Measurements from ENCODE around the gene PRR33.

The PRR33 gene

DNA sequence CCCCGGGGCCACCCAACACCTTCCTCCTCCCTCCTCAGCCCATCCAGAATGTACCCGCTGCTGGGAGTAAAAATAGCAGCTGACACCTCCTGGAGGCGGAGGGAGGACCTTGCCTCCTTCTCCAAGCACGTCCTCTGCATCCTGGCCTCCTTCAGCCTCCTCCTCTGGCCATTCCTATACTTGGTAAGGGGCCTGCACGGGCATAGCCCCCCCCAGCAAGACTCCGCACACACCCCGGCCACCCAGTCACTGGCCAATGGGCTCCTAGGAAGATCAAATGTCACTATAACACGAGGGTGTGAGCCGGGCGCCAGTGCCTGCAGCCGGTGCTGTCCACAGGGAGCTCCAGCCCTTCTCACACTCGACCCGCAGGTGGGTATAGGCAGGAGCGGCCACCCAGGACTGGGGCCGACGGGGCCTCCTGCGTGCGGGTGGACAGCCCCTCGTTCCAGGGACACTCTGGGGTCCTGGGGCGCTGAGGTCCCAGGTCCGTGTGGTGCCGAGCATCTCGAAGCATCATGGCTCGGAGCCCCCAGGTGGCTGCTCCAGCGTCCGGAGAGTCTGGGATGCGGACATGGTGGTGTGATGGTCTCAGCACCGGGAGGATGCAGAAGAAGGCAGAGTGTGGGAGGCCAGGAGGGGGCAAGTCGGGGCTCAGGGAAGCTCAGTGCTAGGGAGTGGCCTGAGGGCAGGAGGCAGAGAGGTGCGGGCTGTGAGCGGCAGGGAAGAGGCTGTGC is 27.9 kb upstream of the PRR33 start, which contains the start of gene TNNT3:
Gene TNNT3 (plus strand): TSS at position 313 of the 737 bp plus-strand sequence. CDS start 3,172 bp downstream, outside the sequence.
- H3K4me1 ChIP-seq (ENCODE audit: control extremely low read depth in 1 of 4, control insufficient read depth in 4 of 4, insufficient read depth in 4 of 4, low read length in 3 of 4), result peaks cover 0 to 37% (median 23%) of the 10 kb centered on the region in 4 experiments
- no peaks in the 10 kb centered on the region for H3K9me3 ChIP-seq (ENCODE audit: control extremely low read depth in 1 of 5, control insufficient read depth in 4 of 5, insufficient read depth in 2 of 5, low read depth in 1 of 5, low read length in 4 of 5)
- ChIA-PET POLR2A (no interaction called here), CTCF (interaction anchor here (4.3 kb wide), 1 partner anchor 30 kb away, joined by 53 read pairs; the partner anchor contains the start of gene PRR33)
- no peak within 1 kb of the TSS for H3K4me3 ChIP-seq (ENCODE audit: control insufficient read depth in 1 of 7, extremely low read depth in 1 of 7, insufficient read depth in 4 of 7, low read depth in 2 of 7, low read length in 6 of 7)
- 94% methylated on average over 25 of the region's 31 CpGs for WGBS (ENCODE audit: insufficient coverage)
- no peaks in the 10 kb centered on the region for H3K36me3 ChIP-seq (ENCODE audit: control insufficient read depth in 4 of 4, insufficient read depth in 4 of 4, low read length in 3 of 4)
- no peaks in the 10 kb centered on the region for H3K27me3 ChIP-seq (replicated peaks in 2 of 5; ENCODE audit: control insufficient read depth in 4 of 5, insufficient read depth in 5 of 5, low read length in 4 of 5)
- no peak for DNase-seq
- H3K27ac ChIP-seq (ENCODE audit: insufficient read depth in 1 of 2, low read depth in 1 of 2, low read length in 2 of 2, poor library complexity in 1 of 2, severe bottlenecking in 2 of 2), result no peak within 1 kb of the TSS

DNA sequence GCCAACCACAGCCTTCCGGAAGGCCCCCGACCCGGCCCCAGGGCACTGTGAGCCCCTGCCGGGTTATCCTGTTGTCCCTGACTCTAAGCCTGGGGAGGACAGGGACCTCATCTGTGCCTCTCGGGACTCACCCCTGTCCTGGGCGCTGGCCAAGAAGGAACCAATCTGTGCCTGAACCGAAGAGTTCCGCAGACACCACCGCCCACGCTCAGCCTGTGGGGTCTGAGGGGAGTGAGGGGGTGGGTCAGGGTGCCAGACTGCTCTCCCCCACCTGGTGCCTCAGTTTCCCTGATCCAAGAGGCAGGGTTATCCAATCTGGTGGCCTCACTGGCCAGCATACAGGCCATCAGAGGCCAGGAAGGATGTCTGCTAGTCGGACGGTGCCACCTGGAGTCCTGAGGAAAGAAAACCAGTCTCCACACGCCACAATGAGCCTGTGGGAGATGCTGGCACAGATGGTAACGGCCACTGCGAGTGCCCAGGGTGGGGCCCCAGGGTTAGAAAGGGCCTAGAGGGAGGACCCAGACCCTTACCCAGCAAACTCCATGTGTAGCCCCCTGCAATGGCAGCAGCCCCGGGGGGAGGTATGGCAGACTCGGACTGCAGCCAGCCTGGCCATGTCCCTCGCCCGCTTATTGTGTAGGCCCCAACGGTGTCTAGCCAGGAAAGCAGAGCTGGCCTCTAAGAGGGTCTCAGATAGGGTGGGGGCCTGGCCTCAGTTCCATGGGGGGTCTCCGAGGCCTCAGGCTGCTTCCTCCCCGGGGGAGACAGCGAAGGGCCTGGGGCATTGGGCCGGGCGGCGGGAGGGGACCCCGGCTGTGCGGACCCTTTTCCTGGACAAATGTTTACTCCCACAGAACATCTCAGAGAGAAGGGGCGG is 27.0 kb upstream of the PRR33 start:
- H3K4me3 ChIP-seq (ENCODE audit: control insufficient read depth in 1 of 7, extremely low read depth in 1 of 7, insufficient read depth in 4 of 7, low read depth in 2 of 7, low read length in 6 of 7), result no peak overlapping the region
- DNase-seq, result no peak
- no peaks in the 10 kb centered on the region for H3K9me3 ChIP-seq (ENCODE audit: control extremely low read depth in 1 of 5, control insufficient read depth in 4 of 5, insufficient read depth in 2 of 5, low read depth in 1 of 5, low read length in 4 of 5)
- no peaks in the 10 kb centered on the region for H3K36me3 ChIP-seq (ENCODE audit: control insufficient read depth in 4 of 4, insufficient read depth in 4 of 4, low read length in 3 of 4)
- H3K4me1 ChIP-seq (ENCODE audit: control extremely low read depth in 1 of 4, control insufficient read depth in 4 of 4, insufficient read depth in 4 of 4, low read length in 3 of 4), result peaks cover 0 to 37% (median 23%) of the 10 kb centered on the region in 4 experiments
- H3K27me3 ChIP-seq (replicated peaks in 2 of 5; ENCODE audit: control insufficient read depth in 4 of 5, insufficient read depth in 5 of 5, low read length in 4 of 5), result no peaks in the 10 kb centered on the region
- CTCF ChIA-PET, result interaction anchor here (1.5 to 4.3 kb wide), 3 partner anchors 29 to 31 kb away, joined by 3 to 53 read pairs (median 5); partner anchors contain the start of gene PRR33
- 88% methylated on average over 17 of the region's 29 CpGs for WGBS (ENCODE audit: insufficient coverage)
- no peak overlapping the region for H3K27ac ChIP-seq (ENCODE audit: insufficient read depth in 1 of 2, low read depth in 1 of 2, low read length in 2 of 2, poor library complexity in 1 of 2, severe bottlenecking in 2 of 2)
- POLR2A ChIA-PET, result no interaction called here

DNA sequence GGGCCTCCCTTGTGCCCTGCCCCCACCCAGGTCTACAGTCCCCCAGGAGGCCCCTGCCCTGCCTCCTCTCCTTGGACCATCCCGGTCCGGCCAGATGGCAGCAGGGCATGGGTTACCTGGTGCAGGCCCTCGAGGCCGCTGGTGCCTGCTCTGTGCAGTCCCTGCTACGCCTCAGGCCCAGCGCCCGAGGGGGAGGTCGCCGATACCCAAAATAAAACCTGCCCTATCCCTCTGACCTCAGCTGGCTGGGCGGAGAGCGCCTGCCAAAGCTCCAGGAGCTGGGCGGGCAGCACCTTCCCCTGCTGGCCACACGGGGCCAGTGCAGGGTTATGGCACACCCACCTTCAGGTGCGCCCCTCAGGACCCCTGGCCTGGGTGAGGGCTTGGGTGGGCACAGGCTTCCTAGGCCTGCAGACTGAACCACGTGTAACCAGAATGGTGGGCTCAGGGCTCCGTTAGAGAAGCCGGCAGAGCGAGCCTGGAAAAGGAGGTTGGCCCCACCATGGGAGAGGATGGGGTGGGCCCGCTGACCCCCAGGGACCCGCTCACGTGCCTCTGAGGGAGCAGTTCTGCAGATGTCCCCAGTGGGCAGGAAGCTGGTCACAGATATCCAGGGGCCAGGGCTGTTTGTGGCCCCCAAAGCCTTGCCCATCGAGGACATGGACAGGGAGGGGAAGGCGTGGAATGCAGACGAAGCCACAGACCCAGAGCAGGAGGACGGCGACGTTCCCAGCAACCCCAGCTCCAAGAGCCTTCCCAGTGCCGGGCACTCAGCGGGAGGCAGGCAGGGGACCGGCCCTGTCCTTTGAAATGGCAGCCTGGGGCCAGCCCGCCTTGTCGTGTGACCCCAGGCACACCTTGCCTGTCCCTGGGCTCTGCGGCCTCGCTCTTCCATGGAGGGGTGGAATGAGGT is 26.1 kb upstream of the PRR33 start:
- H3K4me1 ChIP-seq (ENCODE audit: control extremely low read depth in 1 of 4, control insufficient read depth in 4 of 4, insufficient read depth in 4 of 4, low read length in 3 of 4), result peaks cover 0 to 33% (median 21%) of the 10 kb centered on the region in 4 experiments
- ChIA-PET CTCF (interaction anchor here (0.8 to 4.3 kb wide), 9 partner anchors 12 to 41 kb away, joined by 3 to 53 read pairs (median 5); partner anchors contain the start of gene PRR33), POLR2A (interaction anchor here (0.8 to 1.0 kb wide), 2 partner anchors 21 to 27 kb away, joined by 4 to 7 read pairs; partner anchors contain the start of gene PRR33)
- H3K27me3 ChIP-seq (replicated peaks in 2 of 5; ENCODE audit: control insufficient read depth in 4 of 5, insufficient read depth in 5 of 5, low read length in 4 of 5), result no peaks in the 10 kb centered on the region
- DNase-seq, result no peak
- H3K27ac ChIP-seq (ENCODE audit: insufficient read depth in 1 of 2, low read depth in 1 of 2, low read length in 2 of 2, poor library complexity in 1 of 2, severe bottlenecking in 2 of 2), result no peak overlapping the region
- H3K9me3 ChIP-seq (ENCODE audit: control extremely low read depth in 1 of 5, control insufficient read depth in 4 of 5, insufficient read depth in 2 of 5, low read depth in 1 of 5, low read length in 4 of 5), result no peaks in the 10 kb centered on the region
- H3K4me3 ChIP-seq (ENCODE audit: control insufficient read depth in 1 of 7, extremely low read depth in 1 of 7, insufficient read depth in 4 of 7, low read depth in 2 of 7, low read length in 6 of 7), result no peak overlapping the region
- whole genome bisulfite sequencing (ENCODE audit: insufficient coverage), result 73% methylated on average over 34 of the region's 34 CpGs
- no peaks in the 10 kb centered on the region for H3K36me3 ChIP-seq (ENCODE audit: control insufficient read depth in 4 of 4, insufficient read depth in 4 of 4, low read length in 3 of 4)

DNA sequence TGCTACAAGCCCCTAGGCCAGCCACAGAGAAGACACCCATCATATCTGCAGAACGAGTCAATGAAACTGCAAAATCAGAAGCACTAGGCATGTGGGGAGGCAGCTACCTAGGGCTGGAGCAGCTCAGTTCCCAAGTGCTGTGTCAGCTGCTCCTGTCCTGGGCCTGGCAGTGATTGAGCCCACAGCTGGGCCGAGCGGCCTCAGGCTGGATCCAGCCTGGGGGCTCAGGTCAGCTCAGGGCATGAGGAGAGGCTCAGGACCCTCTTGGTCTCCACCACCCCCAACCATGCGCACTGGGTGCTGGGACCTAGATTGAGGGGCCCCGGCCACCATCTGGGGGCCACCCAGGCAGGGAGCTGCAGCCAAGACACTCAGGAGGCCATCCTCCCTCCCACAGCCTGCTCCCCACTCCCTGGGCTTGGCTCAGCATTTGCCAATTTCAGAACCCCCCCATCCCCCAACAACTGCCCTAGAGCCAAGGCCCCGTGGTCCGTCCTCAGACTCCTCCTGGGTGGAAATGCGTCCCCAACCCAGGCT is 25.4 kb upstream of the PRR33 start:
- H3K27ac ChIP-seq (ENCODE audit: insufficient read depth in 1 of 2, low read depth in 1 of 2, low read length in 2 of 2, poor library complexity in 1 of 2, severe bottlenecking in 2 of 2), result no peak overlapping the region
- 74% methylated on average over 5 of the region's 8 CpGs for WGBS (ENCODE audit: insufficient coverage)
- CTCF ChIA-PET, result interaction anchor here (0.8 to 4.3 kb wide), 10 partner anchors 11 to 41 kb away, joined by 3 to 53 read pairs (median 5); partner anchors contain the start of gene PRR33

DNA sequence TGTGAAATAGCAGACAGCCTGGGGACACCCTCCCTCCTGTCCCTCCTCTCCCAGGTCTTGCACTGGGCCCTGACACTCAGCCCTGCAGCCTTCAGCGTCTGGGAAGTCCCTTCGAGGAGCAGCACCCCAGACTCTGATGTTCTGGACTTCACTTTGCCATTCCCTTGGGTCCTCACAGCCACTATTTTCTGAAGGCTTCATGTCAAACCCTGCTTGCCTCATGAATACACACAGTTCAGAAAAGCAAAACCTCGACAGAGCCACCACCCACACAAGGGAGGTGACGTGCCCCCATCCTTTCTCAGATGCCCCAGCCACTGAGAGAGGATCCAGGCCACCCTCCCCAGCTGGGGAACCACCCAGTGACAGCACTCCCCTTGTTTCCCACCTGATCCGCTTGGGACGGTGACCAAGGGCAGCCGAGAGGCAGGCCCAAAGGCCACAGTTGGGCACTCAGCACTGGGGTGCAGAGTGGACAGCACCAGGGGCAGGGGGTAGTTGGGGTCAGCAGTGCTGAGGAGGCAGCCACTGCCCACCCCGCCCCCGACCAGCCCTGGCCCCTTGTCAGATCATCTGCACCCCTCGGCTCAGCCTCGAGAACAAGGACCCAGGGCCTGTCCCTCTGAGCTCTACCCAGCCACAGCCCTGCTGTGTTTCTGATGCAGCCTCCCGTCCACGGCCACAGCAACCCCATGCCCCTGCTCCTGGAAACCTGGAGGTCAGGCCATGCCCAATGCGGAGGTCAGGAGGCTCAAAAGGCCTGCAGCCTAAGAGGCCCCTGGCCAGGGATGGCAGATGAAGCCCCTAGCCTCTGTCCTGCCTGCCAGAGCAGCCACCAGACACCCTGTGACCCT is 24.7 kb upstream of the PRR33 start:
- POLR2A ChIA-PET, result interaction anchor here (0.7 kb wide), 1 partner anchor 26 kb away, joined by 3 read pairs; no protein-coding TSS in a partner anchor
- Histone ChIP-seq H3K4me3 (ENCODE audit: control insufficient read depth in 1 of 7, extremely low read depth in 1 of 7, insufficient read depth in 4 of 7, low read depth in 2 of 7, low read length in 6 of 7) (no peak overlapping the region), H3K27ac (ENCODE audit: insufficient read depth in 1 of 2, low read depth in 1 of 2, low read length in 2 of 2, poor library complexity in 1 of 2, severe bottlenecking in 2 of 2) (peak overlapping the region in 1 of 2 experiments; percentile 4), H3K27me3 (replicated peaks in 2 of 5; ENCODE audit: control insufficient read depth in 4 of 5, insufficient read depth in 5 of 5, low read length in 4 of 5) (no peaks in the 10 kb centered on the region), H3K4me1 (ENCODE audit: control extremely low read depth in 1 of 4, control insufficient read depth in 4 of 4, insufficient read depth in 4 of 4, low read length in 3 of 4) (peaks cover 0 to 39% (median 27%) of the 10 kb centered on the region in 4 experiments), H3K9me3 (ENCODE audit: control extremely low read depth in 1 of 5, control insufficient read depth in 4 of 5, insufficient read depth in 2 of 5, low read depth in 1 of 5, low read length in 4 of 5) (no peaks in the 10 kb centered on the region), H3K36me3 (ENCODE audit: control insufficient read depth in 4 of 4, insufficient read depth in 4 of 4, low read length in 3 of 4) (no peaks in the 10 kb centered on the region)
- 99% methylated on average over 13 of the region's 14 CpGs for WGBS (ENCODE audit: insufficient coverage)
- CTCF ChIA-PET, result interaction anchor here (0.8 to 4.3 kb wide), 8 partner anchors 10 to 40 kb away, joined by 3 to 53 read pairs (median 5); partner anchors contain the start of gene PRR33
- DNase-seq, result no peak

More for the DNA sequence above, 25.4 kb upstream of the PRR33 start:
- no peaks in the 10 kb centered on the region for H3K36me3 ChIP-seq (ENCODE audit: control insufficient read depth in 4 of 4, insufficient read depth in 4 of 4, low read length in 3 of 4)
- no peak for DNase-seq
- no peak overlapping the region for H3K4me3 ChIP-seq (ENCODE audit: control insufficient read depth in 1 of 7, extremely low read depth in 1 of 7, insufficient read depth in 4 of 7, low read depth in 2 of 7, low read length in 6 of 7)
- POLR2A ChIA-PET, result interaction anchor here (0.7 to 1.0 kb wide), 3 partner anchors 20 to 27 kb away, joined by 3 to 7 read pairs (median 4); partner anchors contain the start of gene PRR33
- peaks cover 0 to 36% (median 23%) of the 10 kb centered on the region in 4 experiments for H3K4me1 ChIP-seq (ENCODE audit: control extremely low read depth in 1 of 4, control insufficient read depth in 4 of 4, insufficient read depth in 4 of 4, low read length in 3 of 4)
- no peaks in the 10 kb centered on the region for H3K9me3 ChIP-seq (ENCODE audit: control extremely low read depth in 1 of 5, control insufficient read depth in 4 of 5, insufficient read depth in 2 of 5, low read depth in 1 of 5, low read length in 4 of 5)
- H3K27me3 ChIP-seq (replicated peaks in 2 of 5; ENCODE audit: control insufficient read depth in 4 of 5, insufficient read depth in 5 of 5, low read length in 4 of 5), result no peaks in the 10 kb centered on the region
